ENCODE data around the gene MITF.

- TF ChIP-seq EZH2 (IDR thresholded peaks at IDR 0.05; ENCODE audit: borderline replicate concordance, insufficient read depth, low read depth, low read length, poor library complexity, severe bottlenecking) (no peak), CTCF (IDR thresholded peaks at IDR 0.05) (no peak)
Observed at GRCh38 chr3:69856965-69857705, 117.9 kb downstream of the MITF start.
